Endothelial cell of umbilical vein (primary cell): ENCODE results near the gene NF2. TPM values are rescaled to one million over a fixed set of nuclear protein-coding genes. Genes with fewer than 3 reads are reported as not detected.

ENCODE experiments used
- BruUV-seq: library from RNA; stranded (reverse); fragments of 400-500 nt; replicated peaks from 2 replicates; lab custom pipeline; 2021; lab: Mats Ljungman, UMichigan
- CTCF ChIA-PET: fragments of 300-600, 350-600 bp; sonication (Branson Sonifier 250); formaldehyde crosslinking; loops from one replicate; lab custom pipeline; 2021; ENCODE audit warnings: antibody characterized with exemption, inconsistent platforms; lab: Charles Lee
- POLR2A ChIA-PET: fragments of 300-600, 350-600 bp; sonication (Branson Sonifier 250); formaldehyde crosslinking; loops from one replicate; lab custom pipeline; 2021; ENCODE audit warnings: antibody characterized with exemption, inconsistent platforms; lab: Charles Lee
- DNase-seq: peaks from one replicate; pipeline ENCODE4 v3.0.0-alpha.2; 2011; ENCODE audit warnings: low read depth, low spot score
- FAIRE-seq: peaks from 2 replicates; lab custom pipeline; 2011; peaks lifted over from hg19 to GRCh38; lab: Jason Lieb, UNC
- H2AFZ ChIP-seq: 2 replicates; pipeline ENCODE4 v1.6.0; 2012; ENCODE audit warnings: low read depth, low read length, control low read depth, inconsistent platforms
- H3K27ac ChIP-seq: 2 replicates; pipeline ENCODE4 v1.5.1; 2011; ENCODE audit warnings: low read depth, mild to moderate bottlenecking, control low read depth, low read length, moderate library complexity; ENCODE audit not compliant: insufficient read depth
- H3K27me3 ChIP-seq, 2 experiments: 2 replicates each; pipeline versions ENCODE4 v1.6.0 to v1.6.1; 2011; ENCODE audit warnings: low read length in 2 of 2, mixed read lengths in 1 of 2; ENCODE audit not compliant: control insufficient read depth in 2 of 2, insufficient read depth in 2 of 2
- H3K36me3 ChIP-seq, 2 experiments: 2 replicates in 1 of 2; 3 replicates in 1 of 2; pipeline ENCODE4 v1.5.1; 2011; ENCODE audit warnings: low read length in 2 of 2, mild to moderate bottlenecking in 1 of 2, moderate library complexity in 1 of 2; ENCODE audit not compliant: control insufficient read depth in 2 of 2, insufficient read depth in 2 of 2; ENCODE audit errors: extremely low read depth in 1 of 2
- H3K4me1 ChIP-seq: 3 replicates; pipeline ENCODE4 v1.5.1; 2011; ENCODE audit warnings: mild to moderate bottlenecking, low read length; ENCODE audit not compliant: control insufficient read depth, insufficient read depth; ENCODE audit errors: extremely low read depth
- H3K4me2 ChIP-seq: 2 replicates; pipeline ENCODE4 v1.6.1; 2011; ENCODE audit warnings: low read length, control low read depth, mixed read lengths; ENCODE audit not compliant: insufficient read depth
- H3K4me3 ChIP-seq, 3 experiments: fragments of 200-600 bp in 1 of 3; sonication (generic), shearing (Covaris generic) in 1 of 3; replicated peaks in 1 of 3; 2 replicates each; pipeline ENCODE4 v1.5.1; 2011 to 2016; ENCODE audit warnings: control low read depth in 3 of 3, low read length in 3 of 3, mild to moderate bottlenecking in 2 of 3, inconsistent platforms in 1 of 3, low read depth in 1 of 3, moderate library complexity in 1 of 3; ENCODE audit not compliant: insufficient read depth in 1 of 3
- H3K79me2 ChIP-seq: 2 replicates; pipeline ENCODE4 v1.6.0; 2012; ENCODE audit warnings: low read length, inconsistent platforms; ENCODE audit not compliant: control insufficient read depth, insufficient read depth
- H3K9ac ChIP-seq: replicated peaks from 2 replicates; pipeline ENCODE3; 2011; ENCODE audit warnings: low read length, control low read depth; ENCODE audit not compliant: insufficient read depth; ENCODE audit errors: extremely low read depth
- H3K9me1 ChIP-seq: replicated peaks from 3 replicates; pipeline ENCODE4 v1.6.0; 2011; ENCODE audit warnings: mild to moderate bottlenecking, low read length; ENCODE audit not compliant: control insufficient read depth, insufficient read depth; ENCODE audit errors: extremely low read depth
- H3K9me3 ChIP-seq: replicated peaks from 2 replicates; pipeline ENCODE4 v1.5.1; 2012; ENCODE audit warnings: low read length, inconsistent platforms; ENCODE audit not compliant: control insufficient read depth, insufficient read depth
- H4K20me1 ChIP-seq: replicated peaks from 2 replicates; pipeline ENCODE3; 2011; ENCODE audit warnings: mild to moderate bottlenecking, low read length; ENCODE audit not compliant: control insufficient read depth, insufficient read depth; ENCODE audit errors: extremely low read depth
- EZH2 ChIP-seq: IDR thresholded peaks from 2 replicates; pipeline ENCODE4 v1.6.1; 2012; ENCODE audit warnings: borderline replicate concordance, low read depth, mild to moderate bottlenecking, moderate library complexity, low read length, inconsistent platforms; ENCODE audit not compliant: severe bottlenecking
- FOS ChIP-seq: IDR thresholded peaks from 2 replicates; pipeline ENCODE4 v1.6.1; 2011; ENCODE audit warnings: mild to moderate bottlenecking, low read length, moderate library complexity, borderline replicate concordance; ENCODE audit not compliant: insufficient read depth
- GATA2 ChIP-seq: IDR thresholded peaks from 2 replicates; pipeline ENCODE4 v1.7.0; 2011; ENCODE audit warnings: low read depth, mild to moderate bottlenecking, moderate library complexity, mixed read lengths, low read length; ENCODE audit not compliant: insufficient read length, insufficient read depth
- JUN ChIP-seq: IDR thresholded peaks from 2 replicates; pipeline ENCODE4 v1.6.1; 2011; ENCODE audit warnings: borderline replicate concordance, low read depth; ENCODE audit not compliant: insufficient read length, insufficient read depth
- MYC ChIP-seq: IDR thresholded peaks from one replicate; pipeline ENCODE4 v1.6.1; 2011; ENCODE audit warnings: mild to moderate bottlenecking, low read depth, low read length
- POLR2A ChIP-seq: IDR thresholded peaks from 2 replicates; pipeline ENCODE4 v1.6.1; 2012; ENCODE audit warnings: low read depth, mild to moderate bottlenecking, control low read depth, low read length
- dilution Hi-C: fragments of 300-500 bp; cut with MboI; formaldehyde crosslinking; loops from one replicate; pipeline ENCODE4 v1.15.0; 2019; ENCODE audit warnings: low sequenced_read_pairs; ENCODE audit not compliant: extremely low pct_ligation_motif_present
- intact Hi-C: fragments of 100-400 bp; cut with micrococcal nuclease; formaldehyde crosslinking; loops from one replicate; pipeline ENCODE4 v1.10.0; 2022
- polyA plus RNA-seq, 4 experiments: library from polyadenylated mRNA; depleted of rRNA in 3 of 4; stranded (reverse) in 3 of 4; unstranded in 1 of 4; fragments of >200 nt; gene quantifications; 2 replicates each; pipeline versions ENCODE4 v1.2.1 to v1.2.3, GENCODE V29; 2011 to 2012; ENCODE audit warnings: missing spikeins in 1 of 4
- total RNA-seq: library from RNA; stranded (reverse); gene quantifications from 2 replicates; pipeline ENCODE4 v1.2.3, GENCODE V29; 2021
- TF ChIP-seq, protein P1 (sequence below): IDR thresholded peaks from 2 replicates; pipeline ENCODE4 v1.6.1; 2011; ENCODE audit not compliant: insufficient read depth, insufficient read length
- TF ChIP-seq, protein P2 (sequence below), 2 donors: IDR thresholded peaks; 1 replicate in 1 of 2; 2 replicates in 1 of 2; pipeline ENCODE4 v1.5.1; 2011; ENCODE audit warnings: low read length in 2 of 2, mild to moderate bottlenecking in 2 of 2, moderate library complexity in 2 of 2, control low read depth in 1 of 2, inconsistent platforms in 1 of 2, low read depth in 1 of 2; ENCODE audit not compliant: insufficient read depth in 1 of 2; ENCODE audit errors: extremely low read depth in 1 of 2

The NF2 gene
- total and polyA plus RNA-seq, 2 donors (not counting 3 experiments of a cell fraction or from before 2014, with no cell fraction given), result 27.8 to 115 TPM

DNA sequence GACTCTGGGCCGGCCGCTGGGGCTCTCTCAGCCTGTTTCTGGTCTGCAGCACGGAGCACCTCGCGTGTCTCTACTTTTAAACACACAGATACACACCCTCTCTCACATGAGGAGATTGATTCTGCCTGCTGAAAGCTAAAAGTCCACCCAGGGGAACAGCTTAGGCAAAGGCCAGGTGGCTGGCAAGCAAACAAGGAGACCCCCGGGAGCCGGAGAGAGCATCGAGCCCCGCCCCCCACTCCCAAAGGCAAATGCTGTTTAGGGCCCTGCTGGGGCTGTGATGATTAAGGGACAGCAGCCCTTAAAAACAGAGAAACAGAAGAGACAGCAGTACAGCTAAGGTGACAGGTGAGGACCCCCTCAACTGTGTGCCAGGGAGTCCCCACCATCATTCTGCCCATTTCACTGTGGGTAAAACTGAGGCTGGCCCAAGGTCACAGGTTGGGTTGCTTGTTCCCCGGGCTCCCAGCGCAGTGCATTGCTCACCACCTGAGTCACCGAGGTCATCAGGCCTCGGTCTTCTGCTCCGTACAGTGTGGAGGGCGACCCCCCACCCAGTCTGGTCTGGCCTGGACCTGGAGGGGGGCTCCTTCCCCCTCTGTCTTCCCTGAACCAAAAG, 123.2 kb downstream of the NF2 start:
- Histone ChIP-seq H3K4me2 (no peak overlapping the region), H3K79me2 (no peaks in the 10 kb centered on the region), H3K9me1 (no peaks in the 10 kb centered on the region), H3K27ac (no peak overlapping the region), H3K9ac (no peak overlapping the region), H3K4me3 (no peak overlapping the region), H3K27me3 (peaks cover 0 to under 1% of the 10 kb centered on the region in 2 experiments), H3K4me1 (no peaks in the 10 kb centered on the region), H3K9me3 (no peaks in the 10 kb centered on the region), H2AFZ (no peak overlapping the region), H3K36me3 (peaks cover 0 to 2% of the 10 kb centered on the region in 2 experiments), H4K20me1 (no peaks in the 10 kb centered on the region)
- dilution Hi-C loops (no loop called here), intact Hi-C loops (loop anchor here (1.0 to 5.0 kb wide), 2 partner anchors 281 to 363 kb away; no protein-coding TSS in a partner anchor)
- ChIA-PET CTCF (interaction anchor here (0.6 to 2.2 kb wide), 8 partner anchors 91 to 362 kb away, joined by 3 to 26 read pairs (median 4); no protein-coding TSS in a partner anchor), POLR2A (no interaction called here)
- no TSS peak for BruUV-seq
- DNase-seq, result no peak
- no peak for FAIRE-seq
- TF ChIP-seq FOS (no peak), JUN (no peak), MYC (no peak), EZH2 (no peak), POLR2A (no peak), GATA2 (no peak)
- TF ChIP-seq, protein P1, sequence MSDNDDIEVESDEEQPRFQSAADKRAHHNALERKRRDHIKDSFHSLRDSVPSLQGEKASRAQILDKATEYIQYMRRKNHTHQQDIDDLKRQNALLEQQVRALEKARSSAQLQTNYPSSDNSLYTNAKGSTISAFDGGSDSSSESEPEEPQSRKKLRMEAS, result no peak
- TF ChIP-seq, protein P2, sequence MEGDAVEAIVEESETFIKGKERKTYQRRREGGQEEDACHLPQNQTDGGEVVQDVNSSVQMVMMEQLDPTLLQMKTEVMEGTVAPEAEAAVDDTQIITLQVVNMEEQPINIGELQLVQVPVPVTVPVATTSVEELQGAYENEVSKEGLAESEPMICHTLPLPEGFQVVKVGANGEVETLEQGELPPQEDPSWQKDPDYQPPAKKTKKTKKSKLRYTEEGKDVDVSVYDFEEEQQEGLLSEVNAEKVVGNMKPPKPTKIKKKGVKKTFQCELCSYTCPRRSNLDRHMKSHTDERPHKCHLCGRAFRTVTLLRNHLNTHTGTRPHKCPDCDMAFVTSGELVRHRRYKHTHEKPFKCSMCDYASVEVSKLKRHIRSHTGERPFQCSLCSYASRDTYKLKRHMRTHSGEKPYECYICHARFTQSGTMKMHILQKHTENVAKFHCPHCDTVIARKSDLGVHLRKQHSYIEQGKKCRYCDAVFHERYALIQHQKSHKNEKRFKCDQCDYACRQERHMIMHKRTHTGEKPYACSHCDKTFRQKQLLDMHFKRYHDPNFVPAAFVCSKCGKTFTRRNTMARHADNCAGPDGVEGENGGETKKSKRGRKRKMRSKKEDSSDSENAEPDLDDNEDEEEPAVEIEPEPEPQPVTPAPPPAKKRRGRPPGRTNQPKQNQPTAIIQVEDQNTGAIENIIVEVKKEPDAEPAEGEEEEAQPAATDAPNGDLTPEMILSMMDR (IDR thresholded peaks at IDR 0.05; ENCODE audit: extremely low read depth in 1 of 2, insufficient read depth in 1 of 2, low read depth in 1 of 2, low read length in 2 of 2), result no peak
